ENCODE measurements around the gene RIMS1. TPM values are rescaled to one million over a fixed set of nuclear protein-coding genes. Genes with fewer than 3 reads are reported as not detected.

The RIMS1 gene
- total RNA-seq, 2 donors from 2014 or later, result 3.5 to 5.7 TPM

DNA sequence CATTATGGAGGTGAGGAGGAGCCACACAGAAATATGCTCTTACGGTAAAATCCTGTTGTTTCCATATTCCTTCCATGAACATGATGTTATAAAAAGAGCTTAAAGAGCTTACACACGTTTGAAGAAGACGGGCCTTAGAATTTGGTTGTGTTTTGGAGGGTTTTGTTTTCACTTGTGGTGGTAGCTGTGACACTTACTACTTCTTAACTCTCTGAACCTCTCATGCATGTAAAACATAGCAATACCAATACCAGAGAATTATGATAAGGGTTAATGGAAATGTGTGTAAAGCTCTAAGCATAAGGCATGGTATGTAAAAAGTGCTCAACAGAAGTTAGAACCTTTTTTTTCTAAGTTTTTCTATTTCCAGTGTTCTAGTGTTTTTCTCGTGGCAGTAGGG, 479.4 kb downstream of the RIMS1 start:
- ATAC-seq (ENCODE audit: insufficient number of reproducible peaks, low FRiP score, low read depth), result no peak
- Histone ChIP-seq H3K4me1 (ENCODE audit: control insufficient read depth in 1 of 2, low read depth in 2 of 2) (peaks cover 0 to 6% of the 10 kb centered on the region in 2 donors), H3K27ac (no peak overlapping the region), H3K27me3 (replicated peaks; ENCODE audit: insufficient read depth) (no peaks in the 10 kb centered on the region), H3K36me3 (no peaks in the 10 kb centered on the region), H3K4me3 (no peak overlapping the region), H3K9me3 (no peaks in the 10 kb centered on the region)
- TF ChIP-seq, protein P1, sequence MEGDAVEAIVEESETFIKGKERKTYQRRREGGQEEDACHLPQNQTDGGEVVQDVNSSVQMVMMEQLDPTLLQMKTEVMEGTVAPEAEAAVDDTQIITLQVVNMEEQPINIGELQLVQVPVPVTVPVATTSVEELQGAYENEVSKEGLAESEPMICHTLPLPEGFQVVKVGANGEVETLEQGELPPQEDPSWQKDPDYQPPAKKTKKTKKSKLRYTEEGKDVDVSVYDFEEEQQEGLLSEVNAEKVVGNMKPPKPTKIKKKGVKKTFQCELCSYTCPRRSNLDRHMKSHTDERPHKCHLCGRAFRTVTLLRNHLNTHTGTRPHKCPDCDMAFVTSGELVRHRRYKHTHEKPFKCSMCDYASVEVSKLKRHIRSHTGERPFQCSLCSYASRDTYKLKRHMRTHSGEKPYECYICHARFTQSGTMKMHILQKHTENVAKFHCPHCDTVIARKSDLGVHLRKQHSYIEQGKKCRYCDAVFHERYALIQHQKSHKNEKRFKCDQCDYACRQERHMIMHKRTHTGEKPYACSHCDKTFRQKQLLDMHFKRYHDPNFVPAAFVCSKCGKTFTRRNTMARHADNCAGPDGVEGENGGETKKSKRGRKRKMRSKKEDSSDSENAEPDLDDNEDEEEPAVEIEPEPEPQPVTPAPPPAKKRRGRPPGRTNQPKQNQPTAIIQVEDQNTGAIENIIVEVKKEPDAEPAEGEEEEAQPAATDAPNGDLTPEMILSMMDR (IDR thresholded peaks at IDR 0.05), result no peak
- no peak for DNase-seq (ENCODE audit: low spot score)

DNA sequence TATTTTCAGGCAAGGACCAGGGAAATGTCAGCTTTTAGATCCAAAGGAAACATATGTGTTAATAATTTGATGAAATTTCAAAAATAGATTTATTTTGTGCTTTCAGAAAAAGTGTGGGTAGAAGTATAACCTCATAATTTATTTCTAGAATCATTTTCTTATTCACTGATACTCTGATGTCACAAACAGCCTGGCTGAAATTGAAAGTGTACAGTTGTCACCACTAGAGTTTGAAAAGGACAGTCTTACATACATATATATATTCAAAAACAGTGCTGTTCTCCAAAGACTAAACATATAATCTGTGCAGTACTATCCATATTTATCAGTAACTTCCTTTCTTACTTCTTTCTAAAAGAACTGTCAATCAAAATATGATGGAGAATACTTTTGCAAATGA, 481.1 kb downstream of the RIMS1 start:
- no peaks in the 10 kb centered on the region for H3K27me3 ChIP-seq (replicated peaks; ENCODE audit: insufficient read depth)
- H3K4me3 ChIP-seq, result no peak overlapping the region
- ATAC-seq (ENCODE audit: insufficient number of reproducible peaks, low FRiP score, low read depth) (no peak), DNase-seq (ENCODE audit: low spot score) (no peak)
- H3K27ac ChIP-seq, result no peak overlapping the region
- no peaks in the 10 kb centered on the region for H3K36me3 ChIP-seq
- TF ChIP-seq, protein P1 (IDR thresholded peaks at IDR 0.05), result no peak
- H3K4me1 ChIP-seq (ENCODE audit: control insufficient read depth in 1 of 2, low read depth in 2 of 2), result peaks cover 0 to 6% of the 10 kb centered on the region in 2 donors
- no peaks in the 10 kb centered on the region for H3K9me3 ChIP-seq

DNA sequence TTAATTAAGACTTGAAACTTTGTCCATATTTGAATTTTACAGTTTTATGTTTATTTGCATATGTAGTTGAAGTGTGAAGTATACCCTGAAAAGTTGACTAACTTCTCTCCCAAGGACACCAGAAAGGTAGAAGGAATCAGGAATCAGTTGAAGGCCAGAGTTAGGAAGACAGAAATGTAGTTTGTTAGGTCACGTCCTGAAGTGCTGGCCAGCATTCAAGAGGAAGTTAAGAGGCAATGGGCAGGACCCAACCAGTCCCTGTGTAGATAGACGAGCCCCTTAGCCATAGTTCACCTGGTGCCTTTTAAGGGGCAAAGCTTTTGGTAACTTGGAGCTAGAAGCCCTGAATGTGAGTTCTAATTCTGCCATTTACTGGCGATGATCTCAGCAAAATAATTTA, 485.1 kb downstream of the RIMS1 start:
- TF ChIP-seq, protein P1 (IDR thresholded peaks at IDR 0.05), result no peak
- H3K9me3 ChIP-seq, result no peaks in the 10 kb centered on the region
- no peaks in the 10 kb centered on the region for H3K27me3 ChIP-seq (replicated peaks; ENCODE audit: insufficient read depth)
- H3K4me3 ChIP-seq, result no peak overlapping the region
- H3K4me1 ChIP-seq (ENCODE audit: control insufficient read depth in 1 of 2, low read depth in 2 of 2), result no peaks in the 10 kb centered on the region
- no peak overlapping the region for H3K27ac ChIP-seq
- ATAC-seq (ENCODE audit: insufficient number of reproducible peaks, low FRiP score, low read depth), result no peak
- DNase-seq (ENCODE audit: low spot score), result no peak
- H3K36me3 ChIP-seq, result no peaks in the 10 kb centered on the region

DNA sequence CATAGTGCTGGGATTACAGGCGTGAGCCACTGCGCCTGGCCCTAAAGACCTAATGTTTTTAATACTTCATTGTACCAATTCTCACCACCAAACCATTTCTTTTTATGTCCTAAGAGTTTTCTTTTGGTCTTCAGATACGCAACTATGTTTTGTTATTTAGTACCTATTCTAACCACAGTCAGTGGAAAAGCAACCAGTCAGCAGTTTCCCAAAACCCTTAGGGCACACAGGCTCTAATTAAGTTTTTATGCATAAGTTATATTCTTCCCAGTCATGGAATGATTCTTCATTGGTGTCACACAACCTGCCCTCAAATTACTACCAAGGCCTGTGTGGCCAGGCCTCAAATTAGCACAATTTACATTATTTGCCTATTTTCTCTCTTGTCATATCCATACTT, 487.8 kb downstream of the RIMS1 start:
- no peak overlapping the region for H3K27ac ChIP-seq
- H3K27me3 ChIP-seq (replicated peaks; ENCODE audit: insufficient read depth), result no peaks in the 10 kb centered on the region
- TF ChIP-seq, protein P1 (IDR thresholded peaks at IDR 0.05), result no peak
- no peaks in the 10 kb centered on the region for H3K4me1 ChIP-seq (ENCODE audit: control insufficient read depth in 1 of 2, low read depth in 2 of 2)
- H3K4me3 ChIP-seq, result no peak overlapping the region
- no peak for DNase-seq (ENCODE audit: low spot score)
- no peak for ATAC-seq (ENCODE audit: insufficient number of reproducible peaks, low FRiP score, low read depth)
- H3K36me3 ChIP-seq, result no peaks in the 10 kb centered on the region
- no peaks in the 10 kb centered on the region for H3K9me3 ChIP-seq

DNA sequence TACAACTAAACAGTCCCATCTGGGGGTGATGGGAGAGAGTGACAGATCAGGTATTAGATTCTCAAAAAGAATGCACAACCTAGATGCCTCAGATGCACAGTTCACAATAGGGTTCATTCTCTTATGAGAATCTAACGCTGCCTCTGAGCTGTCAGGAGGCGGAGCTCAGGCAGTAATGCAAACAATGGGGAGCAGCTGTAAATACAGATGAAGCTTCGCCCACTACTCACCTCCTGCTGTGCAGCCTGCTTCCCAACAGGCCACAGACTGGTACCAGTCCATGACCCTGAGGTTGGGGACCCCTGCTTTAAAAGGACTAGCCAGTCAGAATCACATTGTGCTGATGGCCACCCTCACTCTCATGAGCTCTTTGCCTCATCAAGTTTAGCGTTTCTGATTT, 488.5 kb downstream of the RIMS1 start:
- no peaks in the 10 kb centered on the region for H3K4me1 ChIP-seq (ENCODE audit: control insufficient read depth in 1 of 2, low read depth in 2 of 2)
- ATAC-seq (ENCODE audit: insufficient number of reproducible peaks, low FRiP score, low read depth) (no peak), DNase-seq (ENCODE audit: low spot score) (no peak)
- TF ChIP-seq, protein P1 (IDR thresholded peaks at IDR 0.05), result no peak
- H3K27me3 ChIP-seq (replicated peaks; ENCODE audit: insufficient read depth), result no peaks in the 10 kb centered on the region
- no peaks in the 10 kb centered on the region for H3K9me3 ChIP-seq
- no peak overlapping the region for H3K4me3 ChIP-seq
- H3K36me3 ChIP-seq, result no peaks in the 10 kb centered on the region
- no peak overlapping the region for H3K27ac ChIP-seq
